Measurements from ENCODE around the gene PRKACB. TPM values are rescaled to one million over a fixed set of nuclear protein-coding genes. Genes with fewer than 3 reads are reported as not detected.

The PRKACB gene
- total RNA-seq, 2 donors from 2014 or later: 9.6 to 18.2 TPM

- Histone ChIP-seq H3K4me1 (peaks cover 15% of the 10 kb centered on the region), H3K9me3 (no peaks in the 10 kb centered on the region), H3K36me3 (replicated peaks in 1 of 2; ENCODE audit: insufficient read depth in 1 of 2, low read depth in 2 of 2) (no peaks in the 10 kb centered on the region), H3K4me3 (no peak overlapping the region), H3K27ac (no peak overlapping the region), H3K27me3 (no peaks in the 10 kb centered on the region)
- TF ChIP-seq CTCF (IDR thresholded peaks at IDR 0.05): no peak
- no peak for TF ChIP-seq POLR2A (IDR thresholded peaks at IDR 0.05)
- no peak for ATAC-seq
- intact Hi-C loops (cut with DNase I): no loop called here
- no peak for DNase-seq
- WGBS, 2 donors: 80 to 84% methylated on average over 1 of the region's 1 CpG
Observed at GRCh38 chr1:84148758-84149157, 4.7 kb downstream of the PRKACB start.

- H3K9me3 ChIP-seq: no peaks in the 10 kb centered on the region
- peaks cover 3% of the 10 kb centered on the region for H3K4me1 ChIP-seq
- intact Hi-C loops (cut with DNase I): no loop called here
- H3K4me3 ChIP-seq: no peak overlapping the region
- TF ChIP-seq CTCF (IDR thresholded peaks at IDR 0.05) (no peak), POLR2A (IDR thresholded peaks at IDR 0.05) (no peak)
- H3K27me3 ChIP-seq: no peaks in the 10 kb centered on the region
- whole genome bisulfite sequencing, 2 donors: 69 to 89% methylated on average over 3 of the region's 3 CpGs
- no peak overlapping the region for H3K27ac ChIP-seq
- H3K36me3 ChIP-seq (replicated peaks in 1 of 2; ENCODE audit: insufficient read depth in 1 of 2, low read depth in 2 of 2): no peaks in the 10 kb centered on the region
- ATAC-seq: no peak
- no peak for DNase-seq
Observed at GRCh38 chr1:84152649-84153056, 8.6 kb downstream of the PRKACB start.

GRCh38 chr1:84155517-84155916 is 11.4 kb downstream of the PRKACB start:
- DNase-seq (no peak), ATAC-seq (no peak)
- H3K9me3 ChIP-seq: no peaks in the 10 kb centered on the region
- WGBS, 2 donors: 88 to 89% methylated on average over 3 of the region's 3 CpGs
- H3K4me1 ChIP-seq: no peaks in the 10 kb centered on the region
- intact Hi-C loops (cut with DNase I): no loop called here
- H3K4me3 ChIP-seq: no peak overlapping the region
- H3K36me3 ChIP-seq (replicated peaks in 1 of 2; ENCODE audit: insufficient read depth in 1 of 2, low read depth in 2 of 2): no peaks in the 10 kb centered on the region
- no peaks in the 10 kb centered on the region for H3K27me3 ChIP-seq
- TF ChIP-seq POLR2A (IDR thresholded peaks at IDR 0.05) (no peak), CTCF (IDR thresholded peaks at IDR 0.05) (no peak)
- H3K27ac ChIP-seq: no peak overlapping the region

GRCh38 chr1:84156210-84156621 is 12.1 kb downstream of the PRKACB start:
- Histone ChIP-seq H3K27me3 (no peaks in the 10 kb centered on the region), H3K4me3 (no peak overlapping the region), H3K36me3 (replicated peaks in 1 of 2; ENCODE audit: insufficient read depth in 1 of 2, low read depth in 2 of 2) (no peaks in the 10 kb centered on the region), H3K27ac (no peak overlapping the region), H3K4me1 (no peaks in the 10 kb centered on the region), H3K9me3 (no peaks in the 10 kb centered on the region)
- DNase-seq (no peak), ATAC-seq (no peak)
- TF ChIP-seq CTCF (IDR thresholded peaks at IDR 0.05): no peak
- TF ChIP-seq POLR2A (IDR thresholded peaks at IDR 0.05): no peak
- 59 to 70% methylated on average over 2 of the region's 2 CpGs for WGBS, 2 donors
- intact Hi-C loops (cut with DNase I): no loop called here

GRCh38 chr1:84159533-84160240 is 15.6 kb downstream of the PRKACB start:
- DNase-seq (no peak), ATAC-seq (no peak)
- 74 to 79% methylated on average over 5 of the region's 5 CpGs for WGBS, 2 donors
- Histone ChIP-seq H3K36me3 (replicated peaks in 1 of 2; ENCODE audit: insufficient read depth in 1 of 2, low read depth in 2 of 2) (no peaks in the 10 kb centered on the region), H3K4me3 (no peak overlapping the region), H3K4me1 (no peaks in the 10 kb centered on the region), H3K27ac (no peak overlapping the region), H3K27me3 (no peaks in the 10 kb centered on the region), H3K9me3 (no peaks in the 10 kb centered on the region)
- intact Hi-C loops (cut with DNase I): no loop called here
- TF ChIP-seq POLR2A (IDR thresholded peaks at IDR 0.05) (no peak), CTCF (IDR thresholded peaks at IDR 0.05) (no peak)
